HCT116 (cell line): ENCODE data around the gene BORCS5. TPM values are rescaled to one million over a fixed set of nuclear protein-coding genes. Genes with fewer than 3 reads are reported as not detected.

Experiments
- ATAC-seq: fragments of 200-7000 bp; cut with Tn5 transposase; 2 replicates; pipeline ENCODE4 v1.9.1; 2020; ENCODE audit warnings: mild to moderate bottlenecking, moderate library complexity
- BruUV-seq: library from RNA; stranded (reverse); fragments of 400-500 nt; replicated peaks from 2 replicates; lab custom pipeline; 2021; lab: Mats Ljungman, UMichigan
- CTCF ChIA-PET: fragments of 300-600 bp; sonication (Branson Sonifier 250); formaldehyde crosslinking; loops from one replicate; lab custom pipeline; 2021; ENCODE audit warnings: antibody characterized with exemption; lab: Charles Lee
- POLR2A ChIA-PET: fragments of 300-600, 350-600 bp; sonication (Branson Sonifier 250); formaldehyde crosslinking; loops from one replicate; lab custom pipeline; 2021; ENCODE audit warnings: antibody characterized with exemption; lab: Charles Lee
- RAD21 ChIA-PET, 2 experiments: fragments of 300-600 bp; sonication (Branson Sonifier 250); formaldehyde crosslinking; loops; one replicate each; lab custom pipeline; 2023; ENCODE audit warnings: low total read pairs in 2 of 2; ENCODE audit not compliant: uncharacterized antibody in 2 of 2, unreplicated experiment in 2 of 2, low non-redundant PET in 1 of 2; lab: Charles Lee
- DNase-seq: peaks from one replicate; pipeline ENCODE4 v3.0.0-alpha.2; 2010; ENCODE audit warnings: low read depth, low spot score
- H2AFZ ChIP-seq: fragments of 200-600 bp; shearing (Covaris generic), sonication (generic); 2 replicates; pipeline ENCODE4 v1.6.1; 2017; ENCODE audit warnings: low read depth, mixed run types, mixed read lengths, antibody characterized with exemption, low read length; ENCODE audit not compliant: poor library complexity, severe bottlenecking
- H3K27ac ChIP-seq: 2 replicates; pipeline ENCODE4 v1.5.1; 2012; ENCODE audit warnings: low read depth, low read length
- H3K27me3 ChIP-seq: fragments of 200-600 bp; sonication (generic); 2 replicates; pipeline ENCODE4 v1.6.1; 2016; ENCODE audit warnings: mixed run types, low read length, mixed read lengths; ENCODE audit not compliant: insufficient read depth
- H3K36me3 ChIP-seq, 2 experiments: fragments of 200-500 bp in 1 of 2; fragments of 200-600 bp in 1 of 2; sonication (Bioruptor generic) in 1 of 2; sonication (generic) in 1 of 2; 2 replicates each; pipeline versions ENCODE4 v1.5.1 to v1.6.1; 2014 to 2016; ENCODE audit warnings: low read length in 2 of 2, inconsistent platforms in 1 of 2, mixed read lengths in 1 of 2, mixed run types in 1 of 2; ENCODE audit not compliant: insufficient read depth in 2 of 2, control insufficient read depth in 1 of 2
- H3K4me1 ChIP-seq, 2 experiments: fragments of 200-600 bp in 1 of 2; sonication (generic) in 1 of 2; 2 replicates each; pipeline versions ENCODE4 v1.5.1 to v1.6.1; 2012 to 2017; ENCODE audit warnings: low read length in 2 of 2, inconsistent platforms in 1 of 2, mild to moderate bottlenecking in 1 of 2, mixed read lengths in 1 of 2, mixed run types in 1 of 2, moderate library complexity in 1 of 2; ENCODE audit not compliant: insufficient read depth in 2 of 2, control insufficient read depth in 1 of 2
- H3K4me2 ChIP-seq: fragments of 200-600 bp; sonication (generic); 2 replicates; pipeline ENCODE4 v1.6.1; 2017; ENCODE audit warnings: mixed run types, low read length, mixed read lengths
- H3K4me3 ChIP-seq, 2 experiments: fragments of 200-600 bp in 1 of 2; sonication (generic) in 1 of 2; replicated peaks in 1 of 2; 2 replicates each; pipeline ENCODE4 v1.5.1; 2011 to 2016; ENCODE audit warnings: low read length in 2 of 2, control low read depth in 1 of 2, low read depth in 1 of 2, mild to moderate bottlenecking in 1 of 2, mixed read lengths in 1 of 2, mixed run types in 1 of 2
- H3K79me2 ChIP-seq: fragments of 200-600 bp; sonication (generic); 2 replicates; pipeline ENCODE4 v1.6.1; 2017; ENCODE audit warnings: mild to moderate bottlenecking, mixed run types, low read length, moderate library complexity, mixed read lengths; ENCODE audit not compliant: insufficient read depth
- H3K9ac ChIP-seq: fragments of 200-600 bp; sonication (generic); 2 replicates; pipeline ENCODE4 v1.6.1; 2016; ENCODE audit warnings: low read length, mixed read lengths
- H3K9me2 ChIP-seq: fragments of 200-600 bp; sonication (generic), shearing (Covaris generic); 2 replicates; pipeline ENCODE4 v1.6.1; 2017; ENCODE audit warnings: mixed run types, mild to moderate bottlenecking, moderate library complexity; ENCODE audit not compliant: insufficient read depth
- H3K9me3 ChIP-seq, 2 experiments: fragments of 200-500 bp in 1 of 2; fragments of 200-600 bp in 1 of 2; sonication (Bioruptor generic) in 1 of 2; sonication (generic) in 1 of 2; 2 replicates each; pipeline ENCODE4 v1.6.1; 2014 to 2017; ENCODE audit warnings: low read length in 2 of 2, mixed read lengths in 2 of 2, inconsistent platforms in 1 of 2, low read depth in 1 of 2, mild to moderate bottlenecking in 1 of 2, mixed run types in 1 of 2, moderate library complexity in 1 of 2; ENCODE audit not compliant: control insufficient read depth in 1 of 2, insufficient read depth in 1 of 2
- H4K20me1 ChIP-seq: fragments of 200-600 bp; sonication (generic), shearing (Covaris generic); 2 replicates; pipeline ENCODE4 v1.6.1; 2017; ENCODE audit warnings: mixed run types, mild to moderate bottlenecking, moderate library complexity; ENCODE audit not compliant: insufficient read depth
- CBX3 ChIP-seq: IDR thresholded peaks from 2 replicates; pipeline ENCODE4 v1.6.1; 2012; ENCODE audit warnings: low read depth
- CEBPB ChIP-seq: IDR thresholded peaks from 2 replicates; pipeline ENCODE4 v1.6.1; 2012; ENCODE audit warnings: low read depth
- EGR1 ChIP-seq: IDR thresholded peaks from 2 replicates; pipeline ENCODE4 v1.6.1; 2012; ENCODE audit warnings: low read depth
- EZH2 ChIP-seq: fragments of 200-600 bp; sonication (generic); IDR thresholded peaks from 2 replicates; pipeline ENCODE4 v1.6.1; 2017; ENCODE audit warnings: antibody characterized with exemption, mixed run types
- EZH2phosphoT487 ChIP-seq: fragments of 200-600 bp; IDR thresholded peaks from 2 replicates; pipeline ENCODE4 v1.6.1; 2018; ENCODE audit warnings: antibody characterized with exemption, borderline replicate concordance
- FOSL1 ChIP-seq: IDR thresholded peaks from 2 replicates; pipeline ENCODE4 v1.6.1; 2012; ENCODE audit warnings: low read depth
- JUND ChIP-seq: IDR thresholded peaks from 2 replicates; pipeline ENCODE4 v1.6.1; 2012
- POLR2AphosphoS5 ChIP-seq: IDR thresholded peaks from 2 replicates; pipeline ENCODE4 v1.6.1; 2011; ENCODE audit warnings: mild to moderate bottlenecking, low read depth, low read length, moderate library complexity
- RAD21 ChIP-seq: IDR thresholded peaks from 2 replicates; pipeline ENCODE4 v1.6.1; 2012; ENCODE audit warnings: low read depth, mild to moderate bottlenecking
- SIN3A ChIP-seq: IDR thresholded peaks from 2 replicates; pipeline ENCODE4 v1.6.1; 2012; ENCODE audit warnings: low read depth
- SP1 ChIP-seq: IDR thresholded peaks from 2 replicates; pipeline ENCODE4 v1.6.1; 2012; ENCODE audit warnings: low read depth
- SRF ChIP-seq: IDR thresholded peaks from 2 replicates; pipeline ENCODE4 v1.6.1; 2012; ENCODE audit warnings: low read depth
- YY1 ChIP-seq: IDR thresholded peaks from 2 replicates; pipeline ENCODE4 v1.6.1; 2011; ENCODE audit warnings: low read length, low read depth, moderate library complexity, mild to moderate bottlenecking; ENCODE audit not compliant: insufficient replicate concordance; ENCODE audit errors: extremely low read depth
- ZFX ChIP-seq: fragments of 450-650 bp; IDR thresholded peaks from 2 replicates; pipeline ENCODE4 v1.6.1; 2017
- ZNF274 ChIP-seq: fragments of 200-500 bp; sonication (Bioruptor generic); IDR thresholded peaks from 2 replicates; pipeline ENCODE4 v1.6.1; 2014; ENCODE audit warnings: mild to moderate bottlenecking, low read depth, low read length, inconsistent platforms
- intact Hi-C: fragments of 100-400 bp; cut with micrococcal nuclease; formaldehyde crosslinking; loops from 2 replicates; pipeline ENCODE4 v1.10.0; 2022
- total RNA-seq: library from RNA; stranded (reverse); gene quantifications from one replicate; pipeline ENCODE4 v1.2.1, GENCODE V29; 2021; ENCODE audit not compliant: unreplicated experiment
- TF ChIP-seq, protein P1 (sequence below): IDR thresholded peaks from 2 replicates; pipeline ENCODE4 v1.6.1; 2012; ENCODE audit warnings: low read depth
- TF ChIP-seq, protein P2 (sequence below): IDR thresholded peaks from 2 replicates; pipeline ENCODE4 v1.6.1; 2011; ENCODE audit warnings: mild to moderate bottlenecking, low read length, moderate library complexity; ENCODE audit not compliant: insufficient replicate concordance; ENCODE audit errors: extremely low read depth
- TF ChIP-seq, protein P3 (sequence below), 3 experiments: fragments of 200-600 bp in 1 of 3; sonication (generic) in 1 of 3; IDR thresholded peaks in 2 of 3; conservative IDR thresholded peaks in 1 of 3; 2 replicates each; pipeline ENCODE4 v1.5.1; 2012 to 2017; ENCODE audit warnings: low read depth in 2 of 3, low read length in 2 of 3, antibody characterized with exemption in 1 of 3, borderline replicate concordance in 1 of 3, control low read depth in 1 of 3, mild to moderate bottlenecking in 1 of 3, mixed read lengths in 1 of 3, mixed run types in 1 of 3, moderate library complexity in 1 of 3; ENCODE audit not compliant: insufficient read depth in 1 of 3
- TF ChIP-seq, protein P4 (sequence below): IDR thresholded peaks from 2 replicates; pipeline ENCODE4 v1.6.1; 2012
- TF ChIP-seq, protein P5 (sequence below): IDR thresholded peaks from 2 replicates; pipeline ENCODE4 v1.6.1; 2012

BORCS5 gene
- total RNA-seq, 1 experiment from 2014 or later = 8.7 TPM

DNA sequence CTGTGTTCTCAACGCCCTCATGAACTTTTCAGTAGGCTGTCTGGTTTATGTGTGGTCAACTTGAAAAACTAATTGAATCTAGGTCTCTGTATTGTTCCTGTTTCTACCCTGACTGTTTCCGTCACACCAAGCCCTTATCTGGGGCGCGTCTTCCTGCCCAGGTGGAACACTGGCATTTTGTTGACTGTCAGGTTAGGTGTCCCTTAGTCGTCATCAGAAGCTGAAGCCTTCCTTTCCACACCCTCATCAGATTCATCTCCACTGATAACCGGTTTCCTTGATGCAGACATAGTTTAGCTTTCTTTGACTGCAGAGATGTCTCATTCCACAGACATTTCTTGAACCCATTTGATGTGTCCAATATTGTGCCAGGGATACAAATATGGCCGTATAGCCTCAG is 109.3 kb downstream of the BORCS5 start:
- no peak overlapping the region for H3K4me2 ChIP-seq
- H3K9me2 ChIP-seq = no peaks in the 10 kb centered on the region
- no peaks in the 10 kb centered on the region for H3K4me1 ChIP-seq
- intact Hi-C loops = no loop called here
- no peak for ATAC-seq
- no TSS peak for BruUV-seq
- H3K9me3 ChIP-seq = no peaks in the 10 kb centered on the region
- no peaks in the 10 kb centered on the region for H3K27me3 ChIP-seq
- H3K36me3 ChIP-seq = no peaks in the 10 kb centered on the region
- ChIA-PET RAD21 (no interaction called here), POLR2A (no interaction called here)
- H3K4me3 ChIP-seq = no peak overlapping the region
- no peak for DNase-seq
- no peaks in the 10 kb centered on the region for H4K20me1 ChIP-seq
- H2AFZ ChIP-seq = no peak overlapping the region
- H3K79me2 ChIP-seq = no peaks in the 10 kb centered on the region
- no peak overlapping the region for H3K27ac ChIP-seq
- no peak for TF ChIP-seq YY1
- TF ChIP-seq ZFX = no peak
- no peak for TF ChIP-seq POLR2AphosphoS5
- TF ChIP-seq, protein P1, sequence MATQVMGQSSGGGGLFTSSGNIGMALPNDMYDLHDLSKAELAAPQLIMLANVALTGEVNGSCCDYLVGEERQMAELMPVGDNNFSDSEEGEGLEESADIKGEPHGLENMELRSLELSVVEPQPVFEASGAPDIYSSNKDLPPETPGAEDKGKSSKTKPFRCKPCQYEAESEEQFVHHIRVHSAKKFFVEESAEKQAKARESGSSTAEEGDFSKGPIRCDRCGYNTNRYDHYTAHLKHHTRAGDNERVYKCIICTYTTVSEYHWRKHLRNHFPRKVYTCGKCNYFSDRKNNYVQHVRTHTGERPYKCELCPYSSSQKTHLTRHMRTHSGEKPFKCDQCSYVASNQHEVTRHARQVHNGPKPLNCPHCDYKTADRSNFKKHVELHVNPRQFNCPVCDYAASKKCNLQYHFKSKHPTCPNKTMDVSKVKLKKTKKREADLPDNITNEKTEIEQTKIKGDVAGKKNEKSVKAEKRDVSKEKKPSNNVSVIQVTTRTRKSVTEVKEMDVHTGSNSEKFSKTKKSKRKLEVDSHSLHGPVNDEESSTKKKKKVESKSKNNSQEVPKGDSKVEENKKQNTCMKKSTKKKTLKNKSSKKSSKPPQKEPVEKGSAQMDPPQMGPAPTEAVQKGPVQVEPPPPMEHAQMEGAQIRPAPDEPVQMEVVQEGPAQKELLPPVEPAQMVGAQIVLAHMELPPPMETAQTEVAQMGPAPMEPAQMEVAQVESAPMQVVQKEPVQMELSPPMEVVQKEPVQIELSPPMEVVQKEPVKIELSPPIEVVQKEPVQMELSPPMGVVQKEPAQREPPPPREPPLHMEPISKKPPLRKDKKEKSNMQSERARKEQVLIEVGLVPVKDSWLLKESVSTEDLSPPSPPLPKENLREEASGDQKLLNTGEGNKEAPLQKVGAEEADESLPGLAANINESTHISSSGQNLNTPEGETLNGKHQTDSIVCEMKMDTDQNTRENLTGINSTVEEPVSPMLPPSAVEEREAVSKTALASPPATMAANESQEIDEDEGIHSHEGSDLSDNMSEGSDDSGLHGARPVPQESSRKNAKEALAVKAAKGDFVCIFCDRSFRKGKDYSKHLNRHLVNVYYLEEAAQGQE = no peak
- no peak for TF ChIP-seq CEBPB
- no peak for TF ChIP-seq FOSL1
- no peak for TF ChIP-seq ZNF274
- TF ChIP-seq EGR1 = no peak
- TF ChIP-seq SP1 = no peak
- no peak for TF ChIP-seq RAD21
- TF ChIP-seq EZH2 = no peak
- TF ChIP-seq, protein P2, sequence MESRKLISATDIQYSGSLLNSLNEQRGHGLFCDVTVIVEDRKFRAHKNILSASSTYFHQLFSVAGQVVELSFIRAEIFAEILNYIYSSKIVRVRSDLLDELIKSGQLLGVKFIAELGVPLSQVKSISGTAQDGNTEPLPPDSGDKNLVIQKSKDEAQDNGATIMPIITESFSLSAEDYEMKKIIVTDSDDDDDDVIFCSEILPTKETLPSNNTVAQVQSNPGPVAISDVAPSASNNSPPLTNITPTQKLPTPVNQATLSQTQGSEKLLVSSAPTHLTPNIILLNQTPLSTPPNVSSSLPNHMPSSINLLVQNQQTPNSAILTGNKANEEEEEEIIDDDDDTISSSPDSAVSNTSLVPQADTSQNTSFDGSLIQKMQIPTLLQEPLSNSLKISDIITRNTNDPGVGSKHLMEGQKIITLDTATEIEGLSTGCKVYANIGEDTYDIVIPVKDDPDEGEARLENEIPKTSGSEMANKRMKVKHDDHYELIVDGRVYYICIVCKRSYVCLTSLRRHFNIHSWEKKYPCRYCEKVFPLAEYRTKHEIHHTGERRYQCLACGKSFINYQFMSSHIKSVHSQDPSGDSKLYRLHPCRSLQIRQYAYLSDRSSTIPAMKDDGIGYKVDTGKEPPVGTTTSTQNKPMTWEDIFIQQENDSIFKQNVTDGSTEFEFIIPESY = no peak
- TF ChIP-seq SIN3A = no peak
- no peak for TF ChIP-seq CBX3
- TF ChIP-seq SRF = no peak
- no peak for TF ChIP-seq EZH2phosphoT487
- TF ChIP-seq JUND = no peak
- TF ChIP-seq, protein P3, sequence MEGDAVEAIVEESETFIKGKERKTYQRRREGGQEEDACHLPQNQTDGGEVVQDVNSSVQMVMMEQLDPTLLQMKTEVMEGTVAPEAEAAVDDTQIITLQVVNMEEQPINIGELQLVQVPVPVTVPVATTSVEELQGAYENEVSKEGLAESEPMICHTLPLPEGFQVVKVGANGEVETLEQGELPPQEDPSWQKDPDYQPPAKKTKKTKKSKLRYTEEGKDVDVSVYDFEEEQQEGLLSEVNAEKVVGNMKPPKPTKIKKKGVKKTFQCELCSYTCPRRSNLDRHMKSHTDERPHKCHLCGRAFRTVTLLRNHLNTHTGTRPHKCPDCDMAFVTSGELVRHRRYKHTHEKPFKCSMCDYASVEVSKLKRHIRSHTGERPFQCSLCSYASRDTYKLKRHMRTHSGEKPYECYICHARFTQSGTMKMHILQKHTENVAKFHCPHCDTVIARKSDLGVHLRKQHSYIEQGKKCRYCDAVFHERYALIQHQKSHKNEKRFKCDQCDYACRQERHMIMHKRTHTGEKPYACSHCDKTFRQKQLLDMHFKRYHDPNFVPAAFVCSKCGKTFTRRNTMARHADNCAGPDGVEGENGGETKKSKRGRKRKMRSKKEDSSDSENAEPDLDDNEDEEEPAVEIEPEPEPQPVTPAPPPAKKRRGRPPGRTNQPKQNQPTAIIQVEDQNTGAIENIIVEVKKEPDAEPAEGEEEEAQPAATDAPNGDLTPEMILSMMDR (IDR thresholded peaks at IDR 0.05 in 2 of 3, conservative IDR thresholded peaks at IDR 0.05 in 1 of 3; ENCODE audit: borderline replicate concordance in 1 of 3, insufficient read depth in 1 of 3, low read depth in 2 of 3, low read length in 2 of 3) = no peak
- TF ChIP-seq, protein P4, sequence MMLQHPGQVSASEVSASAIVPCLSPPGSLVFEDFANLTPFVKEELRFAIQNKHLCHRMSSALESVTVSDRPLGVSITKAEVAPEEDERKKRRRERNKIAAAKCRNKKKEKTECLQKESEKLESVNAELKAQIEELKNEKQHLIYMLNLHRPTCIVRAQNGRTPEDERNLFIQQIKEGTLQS = no peak
- TF ChIP-seq, protein P5, sequence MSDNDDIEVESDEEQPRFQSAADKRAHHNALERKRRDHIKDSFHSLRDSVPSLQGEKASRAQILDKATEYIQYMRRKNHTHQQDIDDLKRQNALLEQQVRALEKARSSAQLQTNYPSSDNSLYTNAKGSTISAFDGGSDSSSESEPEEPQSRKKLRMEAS = no peak
- TF ChIP-seq, all 23 proteins: peak for 0
- CTCF ChIA-PET = interaction anchor here (0.6 to 1.2 kb wide), 2 partner anchors 193 to 271 kb away, joined by 3 read pairs; no protein-coding TSS in a partner anchor
- H3K9ac ChIP-seq = no peak overlapping the region
